AG10803 (cell line): Measurements from ENCODE around the gene LCLAT1.

Source experiments
- DNase-seq: peaks from one replicate; pipeline ENCODE4 v3.0.0; 2010; ENCODE audit warnings: low read depth
- H3K4me3 ChIP-seq: 2 replicates; pipeline ENCODE4 v1.5.1; 2011; ENCODE audit warnings: mild to moderate bottlenecking, low read length, control low read depth
- CTCF ChIP-seq: conservative IDR thresholded peaks from 2 replicates; pipeline ENCODE4 v1.5.1; 2011; ENCODE audit warnings: mild to moderate bottlenecking, low read length, control low read depth, inconsistent platforms

LCLAT1 gene

GRCh38 chr2:30424231-30424630, 22.8 kb upstream of the LCLAT1 start:
- no peak overlapping the region for H3K4me3 ChIP-seq
- DNase-seq: no peak
- no peak for TF ChIP-seq CTCF

- no peak for TF ChIP-seq CTCF
- H3K4me3 ChIP-seq: no peak overlapping the region
- peak; percentile 96 for DNase-seq
Observed at GRCh38 chr2:30425326-30425725, 21.7 kb upstream of the LCLAT1 start.

DNA sequence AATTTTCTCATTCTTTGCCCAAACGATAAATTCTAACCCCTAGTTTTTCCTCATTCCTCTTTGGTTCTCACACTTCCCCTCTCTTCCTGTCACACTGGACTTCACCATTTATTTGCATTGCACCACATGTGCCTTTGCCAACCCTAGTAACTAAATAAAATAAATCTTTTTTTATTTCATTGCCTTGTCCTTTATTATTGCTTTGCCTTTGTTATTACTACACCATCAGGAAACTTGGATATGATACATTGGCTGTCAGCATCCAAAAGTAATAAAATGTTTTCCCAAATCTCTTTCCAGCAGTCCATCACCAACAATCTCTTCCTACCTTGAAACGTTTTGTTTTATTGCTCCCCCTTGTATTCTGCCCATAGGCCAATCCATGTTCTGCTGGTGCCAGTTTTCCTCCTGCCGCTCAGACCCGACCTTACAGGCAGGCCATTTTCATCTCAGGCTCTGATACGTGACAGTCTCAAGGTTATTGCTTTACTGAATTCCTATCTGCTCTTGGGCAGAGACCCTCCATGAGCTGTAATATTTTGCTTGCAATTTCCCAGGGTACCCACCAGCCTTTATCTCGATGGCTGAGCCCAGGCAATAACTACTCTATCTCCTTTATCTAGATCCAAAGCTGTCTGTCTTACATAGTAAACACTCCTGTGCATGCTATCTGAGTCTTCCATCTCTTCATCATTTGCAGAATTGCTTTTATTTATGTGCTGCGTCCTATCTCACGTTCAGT, 19.3 kb upstream of the LCLAT1 start:
- H3K4me3 ChIP-seq: no peak overlapping the region
- no peak for DNase-seq
- no peak for TF ChIP-seq CTCF

- TF ChIP-seq CTCF: no peak
- DNase-seq: no peak
- no peak overlapping the region for H3K4me3 ChIP-seq
Observed at GRCh38 chr2:30428348-30428662, 18.7 kb upstream of the LCLAT1 start.

GRCh38 chr2:30428827-30429461, 18.1 kb upstream of the LCLAT1 start:
- TF ChIP-seq CTCF: no peak
- H3K4me3 ChIP-seq: no peak overlapping the region
- DNase-seq: no peak

DNA sequence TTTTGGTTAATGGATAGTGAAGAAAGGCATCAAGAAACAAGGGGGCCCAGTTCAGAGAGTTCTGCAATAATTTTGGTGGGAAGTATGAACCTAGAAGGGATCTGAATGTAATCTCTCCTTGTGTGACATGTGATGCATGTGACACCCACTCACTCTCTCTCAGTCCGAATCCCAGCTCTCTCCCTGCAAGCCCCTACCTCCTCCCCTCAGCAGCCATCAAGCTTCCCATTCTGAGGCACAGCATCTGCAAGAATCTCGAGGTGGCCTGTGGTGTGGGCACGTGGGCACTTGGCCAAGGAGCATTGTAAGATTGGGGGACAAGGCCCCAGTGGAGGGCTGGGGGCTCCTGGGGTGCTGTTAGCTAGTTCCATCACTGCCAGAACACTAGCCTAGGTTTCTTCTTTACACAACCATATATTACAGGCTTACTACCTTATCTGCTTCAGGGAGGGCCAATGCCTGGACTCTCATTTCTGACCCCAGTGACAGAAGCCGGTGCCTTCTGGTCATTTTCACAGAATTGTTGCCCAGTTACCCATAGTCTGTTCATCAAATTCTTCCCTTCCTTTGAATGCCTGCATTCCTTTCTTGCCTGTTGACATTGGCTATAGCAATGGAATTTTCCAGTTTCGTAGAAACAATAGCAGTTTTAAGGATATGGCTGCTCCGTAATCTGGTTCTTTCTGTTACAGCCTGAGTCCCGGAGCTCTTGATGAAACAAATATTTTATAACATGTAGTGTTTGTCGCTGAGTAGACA, 13.3 kb upstream of the LCLAT1 start:
- DNase-seq: peak; percentile 51
- H3K4me3 ChIP-seq: no peak overlapping the region
- TF ChIP-seq CTCF: no peak
